K562 (cell line): ENCODE results near the gene TUFM. TPM values are rescaled to one million over a fixed set of nuclear protein-coding genes. Genes with fewer than 3 reads are reported as not detected.

ENCODE experiments used
- ATF3 ChIP-seq, 2 experiments: fragments of 450-650 bp in 1 of 2; sonication (generic) in 1 of 2; formaldehyde crosslinking in 1 of 2; IDR thresholded peaks in 1 of 2; conservative IDR thresholded peaks in 1 of 2; 2 replicates each; pipeline versions ENCODE4 v1.6.1 to v1.8.1; 2016 to 2023; ENCODE audit warnings: mild to moderate bottlenecking in 2 of 2, moderate library complexity in 2 of 2, inconsistent platforms in 1 of 2, missing genetic modification reagents in 1 of 2
- ATF6 ChIP-seq: sonication (generic); formaldehyde crosslinking; IDR thresholded peaks from 2 replicates; pipeline ENCODE4 v1.4.0; 2020; ENCODE audit warnings: mild to moderate bottlenecking, missing genetic modification reagents
- E2F1 ChIP-seq: sonication (generic); formaldehyde crosslinking; IDR thresholded peaks from 2 replicates; pipeline ENCODE4 v1.8.1; 2023; ENCODE audit warnings: mild to moderate bottlenecking, missing genetic modification reagents, moderate library complexity
- E2F8 ChIP-seq: fragments of 450-650 bp; IDR thresholded peaks from 2 replicates; pipeline ENCODE4 v1.7.1; 2018; ENCODE audit warnings: mild to moderate bottlenecking, low read depth; ENCODE audit not compliant: partially characterized antibody
- EGR1 ChIP-seq: fragments of 450-650 bp; conservative IDR thresholded peaks from 2 replicates; pipeline ENCODE4 v1.6.1; 2017; ENCODE audit warnings: mild to moderate bottlenecking
- MBD2 ChIP-seq: sonication (generic); IDR thresholded peaks from 2 replicates; pipeline ENCODE4 v1.6.1; 2016; ENCODE audit warnings: low read depth, borderline replicate concordance
- PHB ChIP-seq: fragments of 250-450 bp; sonication (Bioruptor Pico); IDR thresholded peaks from 2 replicates; pipeline ENCODE4 v1.5.0; 2021
- PHF8 ChIP-seq: fragments of 200-600 bp; sonication (generic); IDR thresholded peaks from 2 replicates; pipeline ENCODE4 v1.6.1; 2012; ENCODE audit warnings: mixed run types, mild to moderate bottlenecking, inconsistent platforms, low read length, moderate library complexity, borderline replicate concordance
- POLR2A ChIP-seq: fragments of 450-650 bp; conservative IDR thresholded peaks from 2 replicates; pipeline ENCODE4 v1.6.1; 2016
- RB1 ChIP-seq: fragments of 450-650 bp; IDR thresholded peaks from 2 replicates; pipeline ENCODE4 v1.6.1; 2017; ENCODE audit warnings: low read depth, mild to moderate bottlenecking
- SRSF3 ChIP-seq: fragments of 200-400 bp; formaldehyde crosslinking; IDR thresholded peaks from 2 replicates; pipeline ENCODE4 v1.6.1; 2016; ENCODE audit warnings: mild to moderate bottlenecking, low read length, moderate library complexity; ENCODE audit not compliant: insufficient read depth
- TCFL5 ChIP-seq: fragments of 250-450 bp; sonication (Bioruptor Pico); conservative IDR thresholded peaks from 2 replicates; pipeline ENCODE4 v1.6.1; 2021; ENCODE audit warnings: mild to moderate bottlenecking, moderate library complexity, matching md5 sums
- ZBTB17 ChIP-seq: fragments of 450-650 bp; formaldehyde crosslinking; IDR thresholded peaks from 2 replicates; pipeline ENCODE4 v1.4.0; 2020; ENCODE audit warnings: mild to moderate bottlenecking
- ZBTB9 ChIP-seq: fragments of 450-650 bp; formaldehyde crosslinking; IDR thresholded peaks from 2 replicates; pipeline ENCODE4 v1.4.0; 2020; ENCODE audit warnings: mild to moderate bottlenecking, moderate library complexity
- ZFP91 ChIP-seq: sonication (generic); formaldehyde crosslinking; IDR thresholded peaks from 2 replicates; pipeline ENCODE4 v1.8.0; 2022; ENCODE audit warnings: mild to moderate bottlenecking, missing genetic modification reagents
- polyA plus RNA-seq, 8 experiments: library from polyadenylated mRNA; depleted of rRNA in 4 of 8; stranded (reverse) in 5 of 8; unstranded in 3 of 8; fragments of >200 nt; fragmentation: Nextera tagmentation in 2 of 8; fragmentation: Illumina TruSeq in 1 of 8; extraction: Ambion mirVana in 2 of 8; extraction: Trizol in 1 of 8; gene quantifications; 2 replicates each; pipeline versions ENCODE4 v1.2.1 to v1.2.3, GENCODE V29; 2011 to 2014; ENCODE audit warnings: inconsistent platforms in 1 of 8, missing spikeins in 1 of 8
- total RNA-seq, 7 experiments: library from RNA; depleted of rRNA in 6 of 7; stranded (reverse); fragments of >200 nt in 6 of 7; fragmentation: Illumina TruSeq in 2 of 7; extraction: Trizol in 2 of 7; gene quantifications; 2 replicates each; pipeline versions ENCODE4 v1.2.1 to v1.2.3, GENCODE V29; 2011 to 2021; ENCODE audit warnings: low replicate concordance in 1 of 7

The TUFM gene
- total and polyA plus RNA-seq, 9 of the 15 experiments (the other 6 are each of a cell fraction or from before 2014, with no cell fraction given) = 34.1 to 434 (median 256) TPM

- TF ChIP-seq ZBTB9 (CRISPR knock-in tag) (peak; percentile 54; the same call in 1 of the 2 replicates), PHF8 (peak; percentile 62; the same call in 1 of the 2 replicates), RB1 (peak; percentile 92), ATF6 (CRISPR knock-in tag) (peak; percentile 93; the same call in 1 of the 2 replicates), SRSF3 (no peak), POLR2A (peak; percentile 57; the same call in 1 of the 2 replicates), MBD2 (peak; percentile 52; the same call in 1 of the 2 replicates), ZFP91 (peak; percentile 20; the same call in 1 of the 2 replicates), E2F8 (peak; percentile 94), PHB (CRISPR knock-in tag) (0 out of 2 replicates have a peak, but pooled peaks have one; percentile 46), ATF3 (IDR thresholded peaks at IDR 0.05) (no peak), ATF3 (CRISPR knock-in tag; conservative IDR thresholded peaks at IDR 0.05) (0 out of 2 replicates have a peak, but pooled peaks have one; percentile 19), E2F1 (peak; percentile 74; the same call in 1 of the 2 replicates), TCFL5 (CRISPR knock-in tag) (no peak), ZBTB17 (CRISPR knock-in tag) (peak; percentile 74), EGR1 (0 out of 2 replicates have a peak, but pooled peaks have one; percentile 33)
These were observed 33.9 kb upstream of the TUFM start (continued) for GRCh38 chr16:28879841-28880588.
